Measurements from ENCODE around the gene DOK6.

DNA sequence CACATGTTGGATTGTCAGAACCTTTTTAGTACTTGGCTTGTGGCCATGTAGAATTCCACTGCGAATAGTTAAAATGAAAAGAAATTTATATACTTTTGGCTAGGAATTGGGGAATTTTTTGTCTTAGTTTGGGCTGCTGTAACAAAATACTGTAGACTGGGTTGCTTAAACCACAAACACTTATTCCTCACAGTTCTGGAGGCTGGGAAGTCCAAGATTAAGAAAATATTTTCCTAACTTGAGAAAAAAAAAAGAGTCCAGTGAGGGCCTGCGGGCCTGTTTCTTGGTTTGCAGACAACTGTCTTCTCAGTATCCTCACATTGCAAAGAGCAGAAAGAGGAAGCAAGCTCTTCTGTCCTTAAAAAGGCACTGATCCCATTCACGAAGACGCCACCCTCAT, 465.1 kb downstream of the DOK6 start:
- TF ChIP-seq, protein P1, sequence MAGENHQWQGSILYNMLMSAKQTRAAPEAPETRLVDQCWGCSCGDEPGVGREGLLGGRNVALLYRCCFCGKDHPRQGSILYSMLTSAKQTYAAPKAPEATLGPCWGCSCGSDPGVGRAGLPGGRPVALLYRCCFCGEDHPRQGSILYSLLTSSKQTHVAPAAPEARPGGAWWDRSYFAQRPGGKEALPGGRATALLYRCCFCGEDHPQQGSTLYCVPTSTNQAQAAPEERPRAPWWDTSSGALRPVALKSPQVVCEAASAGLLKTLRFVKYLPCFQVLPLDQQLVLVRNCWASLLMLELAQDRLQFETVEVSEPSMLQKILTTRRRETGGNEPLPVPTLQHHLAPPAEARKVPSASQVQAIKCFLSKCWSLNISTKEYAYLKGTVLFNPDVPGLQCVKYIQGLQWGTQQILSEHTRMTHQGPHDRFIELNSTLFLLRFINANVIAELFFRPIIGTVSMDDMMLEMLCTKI (IDR thresholded peaks at IDR 0.05; ENCODE audit: partially characterized antibody) = no peak
- TF ChIP-seq SRF (CRISPR knock-in tag; IDR thresholded peaks at IDR 0.05) = no peak
- TF ChIP-seq, protein P2, sequence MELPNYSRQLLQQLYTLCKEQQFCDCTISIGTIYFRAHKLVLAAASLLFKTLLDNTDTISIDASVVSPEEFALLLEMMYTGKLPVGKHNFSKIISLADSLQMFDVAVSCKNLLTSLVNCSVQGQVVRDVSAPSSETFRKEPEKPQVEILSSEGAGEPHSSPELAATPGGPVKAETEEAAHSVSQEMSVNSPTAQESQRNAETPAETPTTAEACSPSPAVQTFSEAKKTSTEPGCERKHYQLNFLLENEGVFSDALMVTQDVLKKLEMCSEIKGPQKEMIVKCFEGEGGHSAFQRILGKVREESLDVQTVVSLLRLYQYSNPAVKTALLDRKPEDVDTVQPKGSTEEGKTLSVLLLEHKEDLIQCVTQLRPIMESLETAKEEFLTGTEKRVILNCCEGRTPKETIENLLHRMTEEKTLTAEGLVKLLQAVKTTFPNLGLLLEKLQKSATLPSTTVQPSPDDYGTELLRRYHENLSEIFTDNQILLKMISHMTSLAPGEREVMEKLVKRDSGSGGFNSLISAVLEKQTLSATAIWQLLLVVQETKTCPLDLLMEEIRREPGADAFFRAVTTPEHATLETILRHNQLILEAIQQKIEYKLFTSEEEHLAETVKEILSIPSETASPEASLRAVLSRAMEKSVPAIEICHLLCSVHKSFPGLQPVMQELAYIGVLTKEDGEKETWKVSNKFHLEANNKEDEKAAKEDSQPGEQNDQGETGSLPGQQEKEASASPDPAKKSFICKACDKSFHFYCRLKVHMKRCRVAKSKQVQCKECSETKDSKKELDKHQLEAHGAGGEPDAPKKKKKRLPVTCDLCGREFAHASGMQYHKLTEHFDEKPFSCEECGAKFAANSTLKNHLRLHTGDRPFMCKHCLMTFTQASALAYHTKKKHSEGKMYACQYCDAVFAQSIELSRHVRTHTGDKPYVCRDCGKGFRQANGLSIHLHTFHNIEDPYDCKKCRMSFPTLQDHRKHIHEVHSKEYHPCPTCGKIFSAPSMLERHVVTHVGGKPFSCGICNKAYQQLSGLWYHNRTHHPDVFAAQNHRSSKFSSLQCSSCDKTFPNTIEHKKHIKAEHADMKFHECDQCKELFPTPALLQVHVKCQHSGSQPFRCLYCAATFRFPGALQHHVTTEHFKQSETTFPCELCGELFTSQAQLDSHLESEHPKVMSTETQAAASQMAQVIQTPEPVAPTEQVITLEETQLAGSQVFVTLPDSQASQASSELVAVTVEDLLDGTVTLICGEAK (IDR thresholded peaks at IDR 0.05) = no peak
- TF ChIP-seq, protein P2 (CRISPR knock-in tag; IDR thresholded peaks at IDR 0.05) = no peak
- no peak for TF ChIP-seq NUFIP1 (IDR thresholded peaks at IDR 0.05; ENCODE audit: partially characterized antibody)
- no peak for TF ChIP-seq JUND (IDR thresholded peaks at IDR 0.05; ENCODE audit: borderline replicate concordance, low read depth, low read length)
- no peak for TF ChIP-seq JUND (tag; IDR thresholded peaks at IDR 0.05; ENCODE audit: borderline replicate concordance, low read depth, low read length)
- no peak for TF ChIP-seq EP300 (IDR thresholded peaks at IDR 0.05; ENCODE audit: low read length)
- no peak for TF ChIP-seq SP1 (CRISPR knock-in tag; IDR thresholded peaks at IDR 0.05)
